Measurements from ENCODE around the gene UCKL1. TPM values are rescaled to one million over a fixed set of nuclear protein-coding genes. Genes with fewer than 3 reads are reported as not detected.

The UCKL1 gene
- total RNA-seq, 1 donor from 2014 or later: 16.2 TPM

DNA sequence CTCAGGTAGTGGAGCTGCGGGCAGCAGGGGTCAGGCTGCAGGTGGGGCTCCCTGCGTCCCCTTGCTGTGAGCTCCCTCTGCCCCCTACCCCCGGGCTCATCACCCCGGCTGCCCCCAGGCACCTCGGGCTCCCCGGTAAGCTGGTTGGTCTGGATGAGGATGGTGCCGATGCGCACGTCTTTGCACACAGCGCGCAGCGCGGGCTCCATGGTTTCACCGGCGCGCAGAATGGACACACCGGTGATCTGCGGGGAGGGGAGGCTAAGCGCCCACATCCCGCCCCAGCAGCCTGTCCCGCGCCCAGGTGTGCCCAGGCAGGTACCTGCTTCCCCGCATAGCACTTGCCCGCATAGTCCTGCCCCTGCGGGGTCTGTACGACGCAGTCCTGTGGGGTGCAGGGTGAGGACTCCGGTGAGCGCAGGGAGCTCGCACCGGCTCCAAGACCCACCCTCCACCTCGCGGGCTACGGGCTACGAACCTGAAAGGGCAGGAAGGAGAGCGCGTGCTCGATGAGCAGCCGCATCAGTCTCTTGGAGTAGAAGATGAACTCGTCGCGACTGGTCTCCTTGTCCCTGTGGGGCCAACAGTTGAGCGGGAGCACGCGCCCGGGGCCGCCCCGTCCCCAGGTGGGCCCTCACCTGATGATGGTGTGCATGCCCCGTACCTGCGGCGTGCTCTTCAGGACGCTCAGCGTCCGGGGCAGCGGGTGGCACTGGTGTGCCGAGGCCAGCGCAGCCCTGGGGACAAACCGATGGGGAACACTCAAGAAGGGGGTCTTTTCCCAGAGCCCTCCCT, 15.5 kb downstream of the UCKL1 start:
- no peak overlapping the region for H3K4me3 ChIP-seq (ENCODE audit: low read depth, low read length)
- DNase-seq (ENCODE audit: low read depth): no peak
- TF ChIP-seq, protein P1, sequence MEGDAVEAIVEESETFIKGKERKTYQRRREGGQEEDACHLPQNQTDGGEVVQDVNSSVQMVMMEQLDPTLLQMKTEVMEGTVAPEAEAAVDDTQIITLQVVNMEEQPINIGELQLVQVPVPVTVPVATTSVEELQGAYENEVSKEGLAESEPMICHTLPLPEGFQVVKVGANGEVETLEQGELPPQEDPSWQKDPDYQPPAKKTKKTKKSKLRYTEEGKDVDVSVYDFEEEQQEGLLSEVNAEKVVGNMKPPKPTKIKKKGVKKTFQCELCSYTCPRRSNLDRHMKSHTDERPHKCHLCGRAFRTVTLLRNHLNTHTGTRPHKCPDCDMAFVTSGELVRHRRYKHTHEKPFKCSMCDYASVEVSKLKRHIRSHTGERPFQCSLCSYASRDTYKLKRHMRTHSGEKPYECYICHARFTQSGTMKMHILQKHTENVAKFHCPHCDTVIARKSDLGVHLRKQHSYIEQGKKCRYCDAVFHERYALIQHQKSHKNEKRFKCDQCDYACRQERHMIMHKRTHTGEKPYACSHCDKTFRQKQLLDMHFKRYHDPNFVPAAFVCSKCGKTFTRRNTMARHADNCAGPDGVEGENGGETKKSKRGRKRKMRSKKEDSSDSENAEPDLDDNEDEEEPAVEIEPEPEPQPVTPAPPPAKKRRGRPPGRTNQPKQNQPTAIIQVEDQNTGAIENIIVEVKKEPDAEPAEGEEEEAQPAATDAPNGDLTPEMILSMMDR (conservative IDR thresholded peaks at IDR 0.05; ENCODE audit: low read depth, low read length): no peak

DNA sequence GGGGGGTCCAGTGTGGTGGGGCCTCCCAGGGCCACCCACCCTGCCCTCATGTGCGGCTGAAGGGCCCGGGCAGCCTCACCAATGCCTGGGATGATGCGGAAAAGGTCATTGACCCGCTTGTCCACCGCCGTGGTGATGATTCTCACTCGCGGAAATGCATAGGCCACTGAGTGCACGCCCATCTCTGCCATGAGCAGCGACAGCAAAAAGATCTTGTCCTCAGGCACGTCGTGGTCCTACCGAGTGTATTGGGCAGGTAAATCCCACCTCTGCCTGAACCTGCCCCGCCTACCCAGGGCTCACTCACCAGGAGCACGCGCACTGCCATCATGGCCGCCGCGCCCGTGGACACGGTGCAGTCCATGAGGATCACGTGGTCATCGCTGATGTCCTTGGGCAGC, 16.1 kb downstream of the UCKL1 start:
- no peak for DNase-seq (ENCODE audit: low read depth)
- TF ChIP-seq, protein P1 (conservative IDR thresholded peaks at IDR 0.05; ENCODE audit: low read depth, low read length): no peak
- H3K4me3 ChIP-seq (ENCODE audit: low read depth, low read length): no peak overlapping the region

DNA sequence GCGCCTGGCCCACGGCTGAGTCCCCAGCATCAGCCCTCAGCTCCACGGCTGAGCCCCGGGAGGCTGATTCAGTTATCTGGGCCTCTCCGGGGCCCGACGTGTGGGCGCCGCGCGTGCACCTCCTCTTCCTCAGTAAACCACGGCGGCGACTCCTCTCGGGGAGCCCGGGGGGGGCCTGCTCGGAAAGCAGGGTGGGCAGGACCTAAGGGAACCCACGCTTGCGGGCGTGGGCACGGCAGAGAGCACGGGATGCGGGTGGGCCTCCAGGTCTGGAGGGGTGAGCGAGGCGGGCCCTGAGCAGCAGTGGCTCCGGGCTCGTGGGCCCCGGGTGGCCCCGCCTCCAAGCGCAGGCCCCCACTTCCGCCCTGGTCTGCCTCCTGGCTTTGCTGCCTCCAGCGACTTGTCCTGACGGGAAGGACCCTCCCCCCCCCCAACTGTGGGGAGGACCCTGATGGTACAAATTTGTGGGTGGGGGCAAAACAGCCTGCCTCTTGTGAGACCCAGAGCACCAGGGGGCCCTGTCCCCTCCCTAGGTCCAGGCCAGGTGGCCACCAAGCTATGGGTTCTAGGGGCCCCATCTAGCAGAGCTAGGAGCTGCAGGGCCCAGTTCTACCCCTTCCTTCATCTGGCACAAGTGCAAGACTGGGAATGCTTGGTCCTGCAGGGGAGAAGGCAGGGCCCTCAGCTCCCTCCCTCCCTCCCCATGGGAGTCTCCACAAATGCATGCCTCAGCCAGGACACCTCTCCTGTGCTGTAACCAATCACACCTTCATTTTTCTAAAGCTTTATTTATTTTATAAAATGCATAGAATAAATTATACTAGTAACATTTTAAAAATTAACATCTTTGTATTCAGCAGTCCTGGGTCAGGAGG, 16.9 kb downstream of the UCKL1 start:
- DNase-seq (ENCODE audit: low read depth): no peak
- H3K4me3 ChIP-seq (ENCODE audit: low read depth, low read length): no peak overlapping the region
- TF ChIP-seq, protein P1 (conservative IDR thresholded peaks at IDR 0.05; ENCODE audit: low read depth, low read length): no peak

DNA sequence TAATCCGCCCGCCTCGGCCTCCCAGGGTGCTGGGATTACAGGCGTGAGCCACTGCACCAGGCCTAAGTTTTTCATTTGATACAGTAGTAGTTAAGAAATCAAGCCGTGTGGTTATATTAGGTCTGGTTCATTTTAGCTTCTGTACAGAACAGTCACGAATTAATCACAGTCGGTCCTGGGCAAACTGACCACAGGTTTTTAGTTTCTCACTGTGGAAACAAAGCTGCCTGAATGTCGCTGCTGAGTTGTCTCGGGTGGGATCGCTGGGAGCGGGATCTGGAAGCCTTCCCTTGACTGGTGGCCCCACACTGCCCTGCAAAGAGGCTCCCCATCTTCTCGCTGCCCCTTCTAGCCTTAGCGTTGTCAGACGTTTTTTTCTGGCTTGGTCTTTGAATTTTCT, 18.6 kb downstream of the UCKL1 start:
- TF ChIP-seq, protein P1 (conservative IDR thresholded peaks at IDR 0.05; ENCODE audit: low read depth, low read length): no peak
- DNase-seq (ENCODE audit: low read depth): no peak
- H3K4me3 ChIP-seq (ENCODE audit: low read depth, low read length): no peak overlapping the region

DNA sequence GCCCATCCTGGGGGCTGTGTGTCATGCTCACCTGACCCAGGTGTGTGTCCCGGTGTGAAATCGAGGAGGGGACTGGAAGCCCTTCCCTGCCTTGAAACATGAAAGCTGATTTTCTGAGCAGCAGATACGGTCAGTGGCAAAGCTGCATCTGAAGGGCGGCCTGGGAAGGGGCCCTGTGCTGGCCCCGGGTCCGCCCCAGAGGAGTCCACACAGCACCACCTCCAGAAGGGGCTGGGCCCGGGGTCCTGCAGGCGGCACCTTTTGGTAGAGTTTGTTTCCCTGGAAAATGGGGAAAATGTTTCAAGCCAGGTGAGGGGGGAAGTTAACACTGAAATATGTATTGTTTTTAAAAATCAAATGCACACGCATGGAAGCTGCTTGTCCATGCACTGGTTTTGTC, 20.8 kb downstream of the UCKL1 start:
- no peak for DNase-seq (ENCODE audit: low read depth)
- no peak overlapping the region for H3K4me3 ChIP-seq (ENCODE audit: low read depth, low read length)
- TF ChIP-seq, protein P1 (conservative IDR thresholded peaks at IDR 0.05; ENCODE audit: low read depth, low read length): no peak

DNA sequence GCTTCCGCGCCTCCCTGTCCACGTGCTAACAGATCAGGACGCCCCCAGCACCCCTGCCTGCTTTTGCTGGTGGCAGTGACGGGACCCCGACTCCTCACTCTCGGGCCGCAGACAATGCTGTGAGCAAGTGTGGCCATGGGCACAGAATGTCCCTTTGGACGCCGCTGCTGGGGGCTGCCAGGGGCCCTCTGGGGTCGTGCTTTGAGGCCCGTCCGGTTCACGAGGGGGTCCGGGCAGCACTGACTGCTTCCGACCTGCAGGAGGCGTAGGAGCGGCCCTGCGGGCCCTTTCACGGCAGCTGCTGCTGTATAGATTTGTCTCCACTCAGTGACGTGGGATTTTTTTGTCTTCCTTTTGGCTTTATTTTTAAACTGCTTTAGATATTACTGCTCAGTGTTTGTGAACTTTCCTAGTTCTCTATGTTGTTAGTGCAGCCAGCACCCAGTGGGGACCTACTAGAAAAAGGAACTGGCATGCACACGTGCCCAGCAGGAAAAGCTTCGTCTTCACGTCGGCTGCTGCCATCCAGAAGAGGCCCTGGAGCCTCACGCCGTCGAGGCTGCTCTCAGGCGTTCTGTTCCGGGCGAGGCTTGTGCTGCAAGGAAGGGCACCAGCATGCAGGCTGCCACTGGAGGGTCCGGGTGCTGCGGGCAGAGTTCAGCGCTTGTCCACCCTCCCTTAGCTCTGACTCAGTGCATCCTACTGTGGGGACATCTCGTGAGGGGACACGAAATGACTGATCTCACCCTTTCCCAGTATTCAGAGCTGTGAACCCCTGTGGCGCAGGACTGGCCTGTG, 21.7 kb downstream of the UCKL1 start:
- TF ChIP-seq, protein P1 (conservative IDR thresholded peaks at IDR 0.05; ENCODE audit: low read depth, low read length): peak; percentile 42
- H3K4me3 ChIP-seq (ENCODE audit: low read depth, low read length): no peak overlapping the region
- DNase-seq (ENCODE audit: low read depth): no peak
